MCF 10A (cell line): Measurements from ENCODE around the gene MACF1. TPM values are rescaled to one million over a fixed set of nuclear protein-coding genes. Genes with fewer than 3 reads are reported as not detected.
A peak's percentile ranks its signal among the peaks of the same experiment; 100 is the strongest.

Source experiments
- BruUV-seq: library from RNA; stranded (reverse); fragments of 400-500 nt; replicated peaks from 2 replicates; lab custom pipeline; 2021; lab: Mats Ljungman, UMichigan
- CTCF ChIA-PET: fragments of 300-600 bp; sonication (Branson Sonifier 250); formaldehyde crosslinking; extraction: SDS; loops from one replicate; lab custom pipeline; 2021; ENCODE audit warnings: antibody characterized with exemption, inconsistent platforms; lab: Yijun Ruan, JAX
- POLR2A ChIA-PET: fragments of 300-600, 350-650 bp; sonication (Branson Sonifier 250); formaldehyde crosslinking; extraction: SDS; loops from one replicate; lab custom pipeline; 2020; ENCODE audit warnings: antibody characterized with exemption, inconsistent platforms; lab: Yijun Ruan, JAX
- DNase-seq: peaks from one replicate; pipeline ENCODE4 v3.0.0-alpha.2; 2018; ENCODE audit not compliant: unreplicated experiment
- H3K27ac Mint-ChIP-seq: one replicate; pipeline ENCODE4 v1.8.0; 2022; ENCODE audit warnings: mild to moderate bottlenecking, low read depth, mixed read lengths; ENCODE audit not compliant: unreplicated experiment
- H3K27me3 Mint-ChIP-seq: one replicate; pipeline ENCODE4 v1.8.0; 2022; ENCODE audit warnings: mixed read lengths; ENCODE audit not compliant: insufficient read depth, unreplicated experiment
- H3K36me3 Mint-ChIP-seq: one replicate; pipeline ENCODE4 v1.8.0; 2022; ENCODE audit warnings: mild to moderate bottlenecking, moderate library complexity, mixed read lengths; ENCODE audit not compliant: insufficient read depth, unreplicated experiment
- H3K4me1 Mint-ChIP-seq: one replicate; pipeline ENCODE4 v1.8.0; 2022; ENCODE audit warnings: mixed read lengths; ENCODE audit not compliant: insufficient read depth, unreplicated experiment
- H3K4me3 Mint-ChIP-seq: one replicate; pipeline ENCODE4 v1.8.0; 2022; ENCODE audit warnings: mild to moderate bottlenecking, moderate library complexity, mixed read lengths; ENCODE audit not compliant: unreplicated experiment
- H3K9me3 Mint-ChIP-seq: one replicate; pipeline ENCODE4 v1.8.0; 2022; ENCODE audit warnings: mixed read lengths; ENCODE audit not compliant: unreplicated experiment
- intact Hi-C: fragments of 100-400 bp; cut with micrococcal nuclease; formaldehyde crosslinking; loops from 2 replicates; pipeline ENCODE4 v1.14.1; 2022
- total RNA-seq: library from RNA; stranded (reverse); gene quantifications from 2 replicates; pipeline ENCODE4 v1.2.3, GENCODE V29; 2022
- TF ChIP-seq, protein P1 (sequence below): fragments of 200-600 bp; IDR thresholded peaks from one replicate; pipeline ENCODE4 v1.8.0; 2022; ENCODE audit warnings: antibody characterized with exemption, mild to moderate bottlenecking; ENCODE audit not compliant: unreplicated experiment

The MACF1 gene
- total RNA-seq, 1 experiment from 2014 or later, result 188 TPM

DNA sequence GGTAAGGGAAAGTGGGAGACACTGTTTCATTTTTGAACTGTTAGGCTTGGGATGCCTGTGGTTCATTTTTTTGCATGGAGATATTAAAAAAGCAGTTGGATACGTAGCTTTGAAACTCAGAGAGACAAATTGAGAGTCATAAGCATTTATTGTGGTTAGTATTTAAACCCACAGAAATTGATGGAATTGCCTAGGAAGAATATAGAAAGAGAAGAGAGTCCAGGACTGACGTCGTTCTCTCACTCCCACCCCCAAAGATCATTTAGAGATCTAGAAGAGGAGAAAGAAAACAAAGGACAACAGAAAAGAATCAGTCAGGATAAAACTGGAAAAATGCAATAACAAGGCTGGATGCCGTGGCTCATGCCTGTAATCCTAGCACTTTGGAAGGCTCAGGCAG lies 213.7 kb downstream of the MACF1 start:
- intact Hi-C loops, result loop anchor here (10.0 kb wide), 1 partner anchor 223 kb away; no protein-coding TSS in a partner anchor
- no peak for DNase-seq
- Mint-ChIP-seq H3K4me3 (no peak overlapping the region), H3K27me3 (no peaks in the 10 kb centered on the region), H3K4me1 (peaks cover 13% of the 10 kb centered on the region), H3K9me3 (no peaks in the 10 kb centered on the region), H3K36me3 (peaks cover 31% of the 10 kb centered on the region), H3K27ac (peak overlapping the region; percentile 28)
- CTCF ChIA-PET, result no interaction called here
- TF ChIP-seq, protein P1, sequence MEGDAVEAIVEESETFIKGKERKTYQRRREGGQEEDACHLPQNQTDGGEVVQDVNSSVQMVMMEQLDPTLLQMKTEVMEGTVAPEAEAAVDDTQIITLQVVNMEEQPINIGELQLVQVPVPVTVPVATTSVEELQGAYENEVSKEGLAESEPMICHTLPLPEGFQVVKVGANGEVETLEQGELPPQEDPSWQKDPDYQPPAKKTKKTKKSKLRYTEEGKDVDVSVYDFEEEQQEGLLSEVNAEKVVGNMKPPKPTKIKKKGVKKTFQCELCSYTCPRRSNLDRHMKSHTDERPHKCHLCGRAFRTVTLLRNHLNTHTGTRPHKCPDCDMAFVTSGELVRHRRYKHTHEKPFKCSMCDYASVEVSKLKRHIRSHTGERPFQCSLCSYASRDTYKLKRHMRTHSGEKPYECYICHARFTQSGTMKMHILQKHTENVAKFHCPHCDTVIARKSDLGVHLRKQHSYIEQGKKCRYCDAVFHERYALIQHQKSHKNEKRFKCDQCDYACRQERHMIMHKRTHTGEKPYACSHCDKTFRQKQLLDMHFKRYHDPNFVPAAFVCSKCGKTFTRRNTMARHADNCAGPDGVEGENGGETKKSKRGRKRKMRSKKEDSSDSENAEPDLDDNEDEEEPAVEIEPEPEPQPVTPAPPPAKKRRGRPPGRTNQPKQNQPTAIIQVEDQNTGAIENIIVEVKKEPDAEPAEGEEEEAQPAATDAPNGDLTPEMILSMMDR, result no peak
- POLR2A ChIA-PET, result interaction anchor here (0.7 to 1.8 kb wide), 2 partner anchors 8 to 583 kb away, joined by 3 to 12 read pairs; no protein-coding TSS in a partner anchor
- no TSS peak for BruUV-seq

DNA sequence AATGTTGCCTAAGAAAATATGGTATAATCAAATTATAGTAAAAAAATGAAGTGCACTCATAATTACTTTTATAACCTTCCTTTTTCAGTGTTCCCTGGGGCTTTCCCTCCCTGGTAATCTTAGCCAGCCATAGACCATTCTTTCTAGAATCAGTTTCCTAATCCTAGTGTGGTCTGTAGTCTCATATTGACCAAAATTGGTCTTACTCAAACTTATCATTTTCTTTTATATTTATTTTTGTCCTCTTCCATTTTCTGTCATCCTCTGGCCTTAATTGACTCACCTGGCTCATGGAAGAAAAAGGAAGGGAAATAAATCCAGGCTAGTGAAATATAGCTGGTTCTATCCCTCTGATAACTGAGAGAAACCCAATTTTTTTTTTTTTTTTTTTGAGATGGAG lies 216.0 kb downstream of the MACF1 start:
- intact Hi-C loops, result no loop called here
- TF ChIP-seq, protein P1, result no peak
- Mint-ChIP-seq H3K9me3 (no peaks in the 10 kb centered on the region), H3K27me3 (no peaks in the 10 kb centered on the region), H3K4me3 (no peak overlapping the region), H3K4me1 (peaks cover 15% of the 10 kb centered on the region), H3K27ac (no peak overlapping the region), H3K36me3 (peaks cover 34% of the 10 kb centered on the region)
- CTCF ChIA-PET, result no interaction called here
- BruUV-seq, result no TSS peak
- POLR2A ChIA-PET, result interaction anchor here (0.6 to 0.8 kb wide), 3 partner anchors 12 to 232 kb away, joined by 3 to 4 read pairs (median 3); no protein-coding TSS in a partner anchor
- DNase-seq, result no peak

DNA sequence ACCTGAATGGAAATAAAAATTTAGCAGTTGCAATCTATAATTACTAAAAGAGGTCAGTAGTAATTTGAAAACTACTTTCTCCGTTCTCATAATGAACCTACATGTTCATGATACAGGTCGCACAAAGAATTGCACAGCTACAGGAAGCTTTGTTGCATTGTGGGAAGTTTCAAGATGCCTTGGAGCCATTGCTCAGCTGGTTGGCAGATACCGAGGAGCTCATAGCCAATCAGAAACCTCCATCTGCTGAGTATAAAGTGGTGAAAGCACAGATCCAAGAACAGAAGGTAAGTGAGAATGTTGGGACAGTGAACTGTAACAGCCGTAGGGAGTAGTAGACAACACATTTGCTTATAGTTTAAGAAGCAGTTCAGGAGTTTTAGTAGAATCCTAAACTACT lies 218.1 kb downstream of the MACF1 start:
- DNase-seq, result no peak
- H3K4me3 Mint-ChIP-seq, result no peak overlapping the region
- no peaks in the 10 kb centered on the region for H3K9me3 Mint-ChIP-seq
- TF ChIP-seq, protein P1, result no peak
- BruUV-seq, result no TSS peak
- intact Hi-C loops, result no loop called here
- H3K27ac Mint-ChIP-seq, result no peak overlapping the region
- peaks cover 19% of the 10 kb centered on the region for H3K4me1 Mint-ChIP-seq
- POLR2A ChIA-PET, result no interaction called here
- H3K36me3 Mint-ChIP-seq, result peaks cover 48% of the 10 kb centered on the region
- H3K27me3 Mint-ChIP-seq, result no peaks in the 10 kb centered on the region
- CTCF ChIA-PET, result no interaction called here

DNA sequence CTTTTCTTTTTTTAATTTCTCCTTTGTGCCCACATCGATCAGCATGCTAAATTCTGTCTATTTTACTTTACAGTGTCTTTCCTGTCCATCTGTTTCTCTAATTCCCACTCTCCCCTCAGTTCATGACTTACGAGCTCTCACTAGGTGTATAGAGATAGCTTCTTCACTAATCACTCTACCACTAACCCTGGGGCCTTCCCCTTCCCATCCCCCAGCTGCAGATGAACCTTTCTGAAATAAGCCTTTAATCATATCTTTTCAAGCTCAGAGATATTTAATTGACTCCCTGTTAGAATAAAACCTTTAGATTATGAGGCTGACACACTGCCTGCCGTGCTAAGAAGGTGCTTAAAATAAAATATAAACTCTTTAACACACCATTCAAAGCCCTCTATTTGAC lies 220.7 kb downstream of the MACF1 start:
- intact Hi-C loops, result no loop called here
- H3K4me3 Mint-ChIP-seq, result no peak overlapping the region
- TF ChIP-seq, protein P1, result no peak
- ChIA-PET CTCF (interaction anchor here (0.6 to 1.8 kb wide), 3 partner anchors 14 to 374 kb away, joined by 3 to 7 read pairs (median 4); no protein-coding TSS in a partner anchor), POLR2A (interaction anchor here (0.7 to 1.2 kb wide), 2 partner anchors 13 to 15 kb away, joined by 3 read pairs; no protein-coding TSS in a partner anchor)
- H3K27me3 Mint-ChIP-seq, result no peaks in the 10 kb centered on the region
- H3K4me1 Mint-ChIP-seq, result peaks cover 11% of the 10 kb centered on the region
- BruUV-seq, result no TSS peak
- H3K36me3 Mint-ChIP-seq, result peaks cover 70% of the 10 kb centered on the region
- no peaks in the 10 kb centered on the region for H3K9me3 Mint-ChIP-seq
- no peak for DNase-seq
- peak overlapping the region; percentile 43 for H3K27ac Mint-ChIP-seq
